Caco-2 (cell line): ENCODE data around the gene TPST2. TPM values are rescaled to one million over a fixed set of nuclear protein-coding genes. Genes with fewer than 3 reads are reported as not detected.

Experiments
- BruUV-seq: library from RNA; stranded (reverse); fragments of 400-500 nt; replicated peaks from 2 replicates; lab custom pipeline; 2021; lab: Mats Ljungman, UMichigan
- CTCF ChIA-PET: fragments of 300-600 bp; sonication (Branson Sonifier 250); formaldehyde crosslinking; loops from one replicate; lab custom pipeline; 2022; ENCODE audit warnings: antibody characterized with exemption; lab: Charles Lee
- POLR2A ChIA-PET: fragments of 300-600 bp; sonication (Branson Sonifier 250); formaldehyde crosslinking; loops from one replicate; lab custom pipeline; 2022; ENCODE audit warnings: antibody characterized with exemption; lab: Charles Lee
- DNase-seq, 2 experiments: peaks; one replicate each; pipeline versions ENCODE4 v3.0.0 to v3.0.0-alpha.2; 2020 to 2022
- H3K27me3 ChIP-seq: replicated peaks from 2 replicates; pipeline ENCODE4 v1.6.0; 2011; ENCODE audit warnings: low read length; ENCODE audit not compliant: control insufficient read depth, insufficient read depth
- H3K36me3 ChIP-seq: 2 replicates; pipeline ENCODE4 v1.5.1; 2011; ENCODE audit warnings: low read length; ENCODE audit not compliant: control insufficient read depth, insufficient read depth
- H3K4me1 ChIP-seq: fragments of 250-450 bp; sonication (Bioruptor Pico); 2 replicates; pipeline ENCODE4 v1.5.1; 2020; ENCODE audit warnings: mild to moderate bottlenecking
- H3K4me3 ChIP-seq: 2 replicates; pipeline ENCODE4 v1.5.1; 2011; ENCODE audit warnings: low read depth, mild to moderate bottlenecking, control low read depth, low read length
- H3K9me3 ChIP-seq: fragments of 250-450 bp; sonication (Bioruptor Pico); 2 replicates; pipeline ENCODE4 v1.5.1; 2020; ENCODE audit warnings: mild to moderate bottlenecking, moderate library complexity
- H3K27ac Mint-ChIP-seq: one replicate; pipeline ENCODE4 v1.8.0; 2022; ENCODE audit warnings: mixed read lengths; ENCODE audit not compliant: unreplicated experiment
- H3K27me3 Mint-ChIP-seq: one replicate; pipeline ENCODE4 v1.8.0; 2022; ENCODE audit warnings: mixed read lengths; ENCODE audit not compliant: insufficient read depth, unreplicated experiment
- H3K36me3 Mint-ChIP-seq: one replicate; pipeline ENCODE4 v1.8.0; 2022; ENCODE audit warnings: mild to moderate bottlenecking, mixed read lengths; ENCODE audit not compliant: insufficient read depth, unreplicated experiment
- H3K4me1 Mint-ChIP-seq: one replicate; pipeline ENCODE4 v1.8.0; 2022; ENCODE audit warnings: low read depth, mixed read lengths; ENCODE audit not compliant: unreplicated experiment
- H3K4me3 Mint-ChIP-seq: one replicate; pipeline ENCODE4 v1.8.0; 2022; ENCODE audit warnings: mild to moderate bottlenecking, moderate library complexity, mixed read lengths; ENCODE audit not compliant: unreplicated experiment
- H3K9me3 Mint-ChIP-seq: one replicate; pipeline ENCODE4 v1.8.0; 2022; ENCODE audit warnings: mixed read lengths; ENCODE audit not compliant: unreplicated experiment
- intact Hi-C: fragments of 100-400 bp; cut with micrococcal nuclease; formaldehyde crosslinking; loops from one replicate; pipeline ENCODE4 v1.10.0; 2022; ENCODE audit not compliant: unreplicated experiment
- total RNA-seq: library from RNA; stranded (reverse); gene quantifications from 2 replicates; pipeline ENCODE4 v1.2.3, GENCODE V29; 2022
- TF ChIP-seq, protein P1 (sequence below), 2 experiments: fragments of 200-600 bp in 1 of 2; IDR thresholded peaks; 1 replicate in 1 of 2; 2 replicates in 1 of 2; pipeline versions ENCODE4 v1.5.1 to v1.8.0; 2011 to 2022; ENCODE audit warnings: antibody characterized with exemption in 1 of 2, control low read depth in 1 of 2, inconsistent platforms in 1 of 2, low read depth in 1 of 2, low read length in 1 of 2, mild to moderate bottlenecking in 1 of 2, moderate library complexity in 1 of 2; ENCODE audit not compliant: insufficient read depth in 1 of 2, severe bottlenecking in 1 of 2, unreplicated experiment in 1 of 2

TPST2 gene
- total RNA-seq, 1 experiment from 2014 or later = 9.5 TPM

DNA sequence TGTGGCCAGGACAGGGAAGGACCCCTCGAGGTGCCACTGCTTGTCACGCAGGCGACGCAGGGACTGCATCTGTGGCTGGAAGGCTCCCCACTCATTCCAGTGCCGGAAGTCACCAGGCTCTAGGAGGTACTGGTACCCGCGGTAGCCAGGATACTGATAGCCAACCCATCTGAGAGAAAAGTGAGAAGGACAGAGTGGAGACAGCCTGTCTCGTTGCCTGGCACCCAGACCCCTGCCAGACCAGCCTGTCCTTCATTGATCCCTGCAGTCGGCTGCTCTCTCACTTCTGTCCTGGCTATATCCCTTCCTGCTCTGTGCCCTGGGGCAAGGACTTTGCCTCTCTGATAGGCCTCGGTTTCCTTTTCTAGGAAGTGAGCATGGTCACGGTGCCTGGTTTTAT lies 9.6 kb upstream of the TPST2 start:
- no peaks in the 10 kb centered on the region for H3K9me3 Mint-ChIP-seq
- H3K36me3 Mint-ChIP-seq = peaks cover 4% of the 10 kb centered on the region

DNA sequence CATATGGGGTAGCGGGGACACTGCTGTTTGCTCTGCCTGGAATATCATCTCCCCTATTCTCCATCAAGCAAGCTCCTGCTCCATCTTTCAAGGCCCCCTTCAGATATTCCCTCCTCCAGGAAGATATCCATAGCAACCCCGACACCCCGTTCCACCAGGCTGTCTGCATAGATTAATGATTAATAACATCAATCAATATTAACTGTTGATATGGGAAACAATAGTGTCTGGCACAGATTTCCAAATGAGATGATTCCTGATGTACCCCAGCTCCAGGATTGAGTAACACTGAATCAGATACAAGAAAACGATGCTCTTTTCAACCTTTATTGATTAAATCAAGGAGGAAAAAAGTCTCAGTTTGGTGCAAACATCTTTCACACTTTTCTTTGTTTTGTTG lies 7.5 kb upstream of the TPST2 start:
- intact Hi-C loops = no loop called here
- TF ChIP-seq, protein P1, sequence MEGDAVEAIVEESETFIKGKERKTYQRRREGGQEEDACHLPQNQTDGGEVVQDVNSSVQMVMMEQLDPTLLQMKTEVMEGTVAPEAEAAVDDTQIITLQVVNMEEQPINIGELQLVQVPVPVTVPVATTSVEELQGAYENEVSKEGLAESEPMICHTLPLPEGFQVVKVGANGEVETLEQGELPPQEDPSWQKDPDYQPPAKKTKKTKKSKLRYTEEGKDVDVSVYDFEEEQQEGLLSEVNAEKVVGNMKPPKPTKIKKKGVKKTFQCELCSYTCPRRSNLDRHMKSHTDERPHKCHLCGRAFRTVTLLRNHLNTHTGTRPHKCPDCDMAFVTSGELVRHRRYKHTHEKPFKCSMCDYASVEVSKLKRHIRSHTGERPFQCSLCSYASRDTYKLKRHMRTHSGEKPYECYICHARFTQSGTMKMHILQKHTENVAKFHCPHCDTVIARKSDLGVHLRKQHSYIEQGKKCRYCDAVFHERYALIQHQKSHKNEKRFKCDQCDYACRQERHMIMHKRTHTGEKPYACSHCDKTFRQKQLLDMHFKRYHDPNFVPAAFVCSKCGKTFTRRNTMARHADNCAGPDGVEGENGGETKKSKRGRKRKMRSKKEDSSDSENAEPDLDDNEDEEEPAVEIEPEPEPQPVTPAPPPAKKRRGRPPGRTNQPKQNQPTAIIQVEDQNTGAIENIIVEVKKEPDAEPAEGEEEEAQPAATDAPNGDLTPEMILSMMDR (IDR thresholded peaks at IDR 0.05; ENCODE audit: insufficient read depth in 1 of 2, low read depth in 1 of 2, low read length in 1 of 2, severe bottlenecking in 1 of 2, unreplicated experiment in 1 of 2) = no peak
- Histone ChIP-seq H3K4me3 (no peak overlapping the region), H3K27me3 (no peaks in the 10 kb centered on the region; the same call in 1 of the 2 replicates), H3K36me3 (no peaks in the 10 kb centered on the region), H3K9me3 (no peaks in the 10 kb centered on the region), H3K4me1 (no peaks in the 10 kb centered on the region)
- DNase-seq = no peak
- ChIA-PET POLR2A (no interaction called here), CTCF (interaction anchor here (0.9 kb wide), 1 partner anchor 231 kb away, joined by 3 read pairs; no protein-coding TSS in a partner anchor)
- H3K4me3 Mint-ChIP-seq = no peak overlapping the region
- H3K27ac Mint-ChIP-seq = no peak overlapping the region
- H3K9me3 Mint-ChIP-seq = no peaks in the 10 kb centered on the region
- no peaks in the 10 kb centered on the region for H3K36me3 Mint-ChIP-seq
- peaks cover 17% of the 10 kb centered on the region for H3K27me3 Mint-ChIP-seq
- H3K4me1 Mint-ChIP-seq = no peaks in the 10 kb centered on the region
- BruUV-seq = no TSS peak

More for the DNA sequence above, 9.6 kb upstream of the TPST2 start:
- ChIA-PET CTCF (no interaction called here), POLR2A (no interaction called here)
- no peak overlapping the region for H3K4me3 ChIP-seq
- H3K27me3 ChIP-seq = no peaks in the 10 kb centered on the region; the same call in 1 of the 2 replicates
- BruUV-seq = no TSS peak
- H3K4me1 Mint-ChIP-seq = no peaks in the 10 kb centered on the region
- H3K27me3 Mint-ChIP-seq = peaks cover 19% of the 10 kb centered on the region
- H3K4me1 ChIP-seq = no peaks in the 10 kb centered on the region
- H3K4me3 Mint-ChIP-seq = no peak overlapping the region
- TF ChIP-seq, protein P1 (IDR thresholded peaks at IDR 0.05; ENCODE audit: insufficient read depth in 1 of 2, low read depth in 1 of 2, low read length in 1 of 2, severe bottlenecking in 1 of 2, unreplicated experiment in 1 of 2) = no peak
- H3K9me3 ChIP-seq = no peaks in the 10 kb centered on the region
- intact Hi-C loops = no loop called here
- no peaks in the 10 kb centered on the region for H3K36me3 ChIP-seq
- no peak for DNase-seq
- no peak overlapping the region for H3K27ac Mint-ChIP-seq

DNA sequence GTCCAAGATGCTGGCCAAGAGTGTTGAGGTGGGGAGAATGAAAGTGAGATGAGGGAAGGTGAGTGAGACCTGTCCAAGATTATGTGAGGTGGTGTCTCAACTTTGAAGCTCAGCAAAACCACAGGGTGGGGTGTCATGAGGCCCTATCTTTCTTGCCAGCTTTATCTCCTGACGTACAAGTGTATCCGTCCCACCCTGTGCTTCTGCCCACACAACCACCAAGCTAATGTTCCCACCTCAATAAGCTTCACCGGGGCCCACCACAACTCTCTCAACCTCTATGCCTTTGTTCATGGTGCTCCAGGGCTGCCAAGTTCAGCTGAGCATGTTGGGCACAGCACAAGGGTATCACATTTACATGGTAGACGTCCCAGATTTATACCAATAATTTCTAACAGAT lies 7.1 kb upstream of the TPST2 start:
- Mint-ChIP-seq H3K36me3 (no peaks in the 10 kb centered on the region), H3K27me3 (peaks cover 17% of the 10 kb centered on the region), H3K4me1 (no peaks in the 10 kb centered on the region), H3K4me3 (no peak overlapping the region), H3K27ac (no peak overlapping the region), H3K9me3 (no peaks in the 10 kb centered on the region)
- CTCF ChIA-PET = interaction anchor here (0.9 kb wide), 1 partner anchor 230 kb away, joined by 3 read pairs; no protein-coding TSS in a partner anchor
- Histone ChIP-seq H3K4me1 (no peaks in the 10 kb centered on the region), H3K27me3 (no peaks in the 10 kb centered on the region; the same call in 1 of the 2 replicates), H3K9me3 (no peaks in the 10 kb centered on the region), H3K4me3 (no peak overlapping the region), H3K36me3 (no peaks in the 10 kb centered on the region)
- no peak for DNase-seq
- BruUV-seq = no TSS peak
- intact Hi-C loops = no loop called here
- TF ChIP-seq, protein P1 (IDR thresholded peaks at IDR 0.05; ENCODE audit: insufficient read depth in 1 of 2, low read depth in 1 of 2, low read length in 1 of 2, severe bottlenecking in 1 of 2, unreplicated experiment in 1 of 2) = no peak
- POLR2A ChIA-PET = no interaction called here
